ENCODE data around the gene INSL3. TPM values are rescaled to one million over a fixed set of nuclear protein-coding genes. Genes with fewer than 3 reads are reported as not detected.
A peak's percentile ranks its signal among the peaks of the same experiment; 100 is the strongest.

The INSL3 gene
- total RNA-seq, 6 experiments from 2014 or later = not detected

GRCh38 chr19:17862711-17863519, 41.6 kb upstream of the INSL3 start:
- peaks cover 0 to 13% (median 6%) of the 10 kb centered on the region in 4 donors for H3K4me1 ChIP-seq
- no peak overlapping the region for H3K27ac ChIP-seq
- WGBS (ENCODE audit: insufficient coverage, low coverage, low lambda C conversion rate, missing lambda C conversion rate) = 88% methylated on average over 3 of the region's 31 CpGs
- DNase-seq = no peak
- intact Hi-C loops (cut with DNase I) = loop anchor here in 1 of 2 donors (10.0 kb wide), 1 partner anchor 62 kb away; no protein-coding TSS in a partner anchor
- H3K9me3 ChIP-seq = no peaks in the 10 kb centered on the region
- H3K36me3 ChIP-seq = peaks cover 17 to 35% (median 22%) of the 10 kb centered on the region in 4 donors
- no peaks in the 10 kb centered on the region for H3K27me3 ChIP-seq
- TF ChIP-seq CTCF (IDR thresholded peaks at IDR 0.05) (no peak), POLR2A (IDR thresholded peaks at IDR 0.05) (no peak)
- H3K4me3 ChIP-seq = no peak overlapping the region
- ATAC-seq = no peak

DNA sequence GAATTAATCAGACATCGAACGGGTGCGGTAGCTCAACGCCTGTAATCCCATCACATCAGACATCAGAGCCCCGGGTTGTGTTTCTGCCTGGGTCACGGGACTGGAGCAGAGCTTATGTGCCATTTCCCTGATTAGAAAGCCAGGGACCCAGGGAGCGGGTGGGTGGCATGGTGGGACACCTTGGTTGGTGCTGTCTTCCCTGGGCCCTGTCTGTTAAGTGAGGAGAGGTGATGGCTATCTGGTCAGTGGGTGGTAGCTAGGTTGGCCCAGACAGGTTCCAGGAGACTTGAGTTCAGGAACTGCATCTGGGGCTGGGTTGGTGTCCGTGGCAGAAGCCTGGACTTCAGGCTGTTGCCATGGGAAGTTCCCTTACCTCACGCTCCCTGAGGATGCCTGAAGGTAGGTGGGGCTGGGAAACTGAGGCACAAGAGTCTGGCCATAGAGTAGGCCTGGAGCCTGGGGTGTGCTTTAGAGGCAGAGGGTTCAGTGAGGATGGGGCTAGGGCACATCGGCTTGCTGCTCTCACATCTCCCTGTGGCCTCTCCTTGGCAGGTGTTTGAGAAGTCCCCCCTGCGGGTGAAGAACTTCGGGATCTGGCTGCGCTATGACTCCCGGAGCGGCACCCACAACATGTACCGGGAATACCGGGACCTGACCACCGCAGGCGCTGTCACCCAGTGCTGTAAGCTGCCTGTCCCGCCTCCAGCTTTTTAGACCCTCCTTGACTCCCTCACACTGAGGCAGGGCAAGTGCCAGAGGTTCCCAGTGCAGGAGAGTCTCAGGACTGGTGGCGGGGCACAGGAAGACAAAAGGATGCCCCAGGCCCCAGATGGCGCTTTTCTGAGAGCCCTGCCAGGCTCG, 40.5 kb upstream of the INSL3 start:
- intact Hi-C loops (cut with DNase I) = loop anchor here in 1 of 2 donors (10.0 kb wide), 1 partner anchor 63 kb away; no protein-coding TSS in a partner anchor
- 90% methylated on average over 2 of the region's 23 CpGs for WGBS (ENCODE audit: insufficient coverage, low coverage, low lambda C conversion rate, missing lambda C conversion rate)
- Histone ChIP-seq H3K27me3 (no peaks in the 10 kb centered on the region), H3K36me3 (peaks cover 17 to 35% (median 22%) of the 10 kb centered on the region in 4 donors), H3K9me3 (no peaks in the 10 kb centered on the region), H3K27ac (no peak overlapping the region), H3K4me1 (peaks cover 0 to 13% (median 6%) of the 10 kb centered on the region in 4 donors), H3K4me3 (no peak overlapping the region)
- DNase-seq (no peak), ATAC-seq (no peak)
- TF ChIP-seq CTCF (IDR thresholded peaks at IDR 0.05) = no peak
- no peak for TF ChIP-seq POLR2A (IDR thresholded peaks at IDR 0.05)

DNA sequence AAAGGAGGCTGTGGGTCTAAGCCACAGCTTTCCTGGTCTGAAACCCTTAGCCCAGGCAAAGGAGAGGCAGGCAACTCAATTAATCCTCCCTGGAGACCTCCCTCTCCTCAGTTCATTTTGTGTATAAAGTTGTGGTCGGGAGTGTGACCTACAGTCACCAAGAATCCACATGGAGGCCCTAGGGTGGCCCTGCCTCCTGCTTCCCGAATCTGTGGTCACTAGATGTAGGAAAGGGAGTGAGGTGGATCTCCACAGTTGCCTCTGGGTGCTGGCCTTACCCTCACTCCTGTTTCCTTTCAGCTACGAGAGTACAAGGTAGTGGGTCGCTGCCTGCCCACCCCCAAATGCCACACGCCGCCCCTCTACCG, 39.7 kb upstream of the INSL3 start:
- H3K36me3 ChIP-seq = peaks cover 17 to 35% (median 22%) of the 10 kb centered on the region in 4 donors
- peak overlapping the region in 1 of 3 donors; percentile 78 for H3K27ac ChIP-seq
- WGBS (ENCODE audit: insufficient coverage, low coverage, low lambda C conversion rate, missing lambda C conversion rate) = 65% methylated on average over 5 of the region's 7 CpGs
- no peaks in the 10 kb centered on the region for H3K27me3 ChIP-seq
- peaks cover 0 to 13% (median 6%) of the 10 kb centered on the region in 4 donors for H3K4me1 ChIP-seq
- H3K4me3 ChIP-seq = peak overlapping the region; percentile 83 to 97 (median 94)
- intact Hi-C loops (cut with DNase I) = loop anchor here in 1 of 2 donors (10.0 kb wide), 1 partner anchor 64 kb away; no protein-coding TSS in a partner anchor
- no peak for DNase-seq
- ATAC-seq = no peak
- no peaks in the 10 kb centered on the region for H3K9me3 ChIP-seq
- TF ChIP-seq POLR2A (IDR thresholded peaks at IDR 0.05) = no peak
- no peak for TF ChIP-seq CTCF (IDR thresholded peaks at IDR 0.05)

- peaks cover 17 to 35% (median 22%) of the 10 kb centered on the region in 4 donors for H3K36me3 ChIP-seq
- ATAC-seq (no peak), DNase-seq (no peak)
- TF ChIP-seq CTCF (IDR thresholded peaks at IDR 0.05) (no peak), POLR2A (IDR thresholded peaks at IDR 0.05) (no peak)
- 1% methylated on average over 22 of the region's 22 CpGs for WGBS (ENCODE audit: insufficient coverage, low coverage, low lambda C conversion rate, missing lambda C conversion rate)
- H3K4me1 ChIP-seq = peaks cover 0 to 13% (median 6%) of the 10 kb centered on the region in 4 donors
- peak overlapping the region; percentile 83 to 97 (median 94) for H3K4me3 ChIP-seq
- H3K27me3 ChIP-seq = no peaks in the 10 kb centered on the region
- intact Hi-C loops (cut with DNase I) = loop anchor here in 1 of 2 donors (10.0 kb wide), 1 partner anchor 64 kb away; no protein-coding TSS in a partner anchor
- H3K27ac ChIP-seq = peak overlapping the region; percentile 71 to 80 (median 78)
- no peaks in the 10 kb centered on the region for H3K9me3 ChIP-seq
Observed at GRCh38 chr19:17860331-17860992, 39.1 kb upstream of the INSL3 start.
